Measurements from ENCODE around the gene LSM5.

LSM5 gene

DNA sequence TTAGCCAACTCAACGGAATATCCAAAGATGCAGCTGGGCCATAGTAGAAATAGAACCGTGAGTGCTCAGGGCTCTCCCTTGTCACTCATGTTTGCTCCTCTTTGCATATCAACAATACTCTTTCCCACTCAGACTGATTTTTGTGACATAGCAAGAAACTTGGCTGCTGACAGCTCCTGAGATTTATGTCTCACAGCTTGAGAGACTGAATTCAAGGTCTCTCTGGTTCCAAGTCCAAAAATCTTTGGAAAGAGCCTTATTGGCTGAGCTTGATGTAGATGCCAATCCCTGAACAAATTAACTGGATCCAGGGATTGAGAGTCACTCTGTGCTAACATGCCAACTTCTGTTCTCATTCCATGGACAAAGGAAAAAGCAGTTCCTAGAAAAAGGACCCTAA, 30.4 kb downstream of the LSM5 start:
- no peak for DNase-seq

DNA sequence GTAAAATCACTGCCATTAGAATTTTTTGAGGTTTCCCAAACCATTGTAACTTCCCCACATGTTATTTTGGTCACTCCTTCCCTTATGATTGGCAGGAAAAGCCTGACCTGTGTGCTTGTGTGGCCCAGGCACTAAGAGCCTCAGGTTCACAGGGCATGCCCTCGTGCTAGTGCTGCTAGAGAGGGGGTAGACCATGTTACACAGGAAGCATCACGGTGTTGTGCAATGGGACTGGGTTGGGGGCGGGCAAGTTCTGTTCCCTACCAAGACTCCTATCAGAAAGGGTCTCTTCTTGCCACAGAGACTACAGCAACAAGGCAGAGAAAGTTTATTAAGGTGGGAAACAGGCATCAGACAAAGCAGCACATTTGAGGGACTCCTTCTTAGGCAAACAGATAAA, 32.2 kb downstream of the LSM5 start:
- no peak for DNase-seq

DNA sequence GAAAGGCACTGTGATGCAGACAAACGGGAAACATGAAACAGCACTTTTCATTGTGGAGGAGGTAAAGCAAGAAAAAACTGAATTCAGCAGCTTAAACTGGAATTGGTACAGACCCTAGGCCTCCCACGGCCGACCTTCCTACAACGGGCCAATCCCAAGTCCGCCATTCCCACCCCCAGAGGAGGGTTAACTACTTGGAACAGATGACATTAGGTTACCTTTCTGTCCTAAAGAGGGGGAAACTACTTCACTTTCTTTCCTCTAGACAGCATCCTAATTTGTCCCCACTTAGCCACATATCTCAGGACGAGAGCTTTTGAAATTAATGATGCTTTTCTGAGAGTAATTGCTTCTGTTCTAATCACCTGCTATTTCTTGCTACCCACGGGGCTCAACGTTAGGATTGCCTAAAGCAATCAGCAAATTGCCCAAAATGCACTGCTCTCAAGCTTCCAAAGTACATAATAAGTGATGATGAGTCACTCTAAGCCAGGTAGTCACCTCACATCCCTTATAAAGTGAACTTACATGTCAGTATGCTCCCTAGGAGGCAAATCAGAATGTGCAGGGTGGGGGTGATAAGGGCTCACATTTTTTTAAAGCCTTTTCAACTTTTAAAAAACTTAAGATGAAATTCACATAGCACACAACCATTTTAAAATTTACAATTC, 36.7 kb downstream of the LSM5 start:
- DNase-seq = no peak

DNA sequence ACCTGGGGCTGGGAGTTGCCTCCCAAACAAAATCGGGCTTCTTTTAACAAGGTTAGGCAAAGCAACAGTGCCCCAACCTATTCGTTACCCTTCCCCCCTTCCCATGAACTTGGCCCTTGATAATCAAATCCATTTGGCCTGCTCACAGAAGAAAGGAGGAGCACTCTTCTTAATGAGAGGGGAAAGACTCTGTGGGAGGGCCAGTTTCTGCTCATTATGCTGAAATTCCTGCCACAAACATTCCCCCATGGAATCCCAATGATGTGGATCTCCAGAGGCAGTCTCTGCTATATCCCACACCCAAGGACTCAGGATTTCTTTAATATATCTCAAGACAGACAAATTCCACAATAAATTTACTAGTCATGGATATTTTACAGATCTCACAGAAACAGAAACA, 43.0 kb downstream of the LSM5 start:
- DNase-seq = no peak

DNA sequence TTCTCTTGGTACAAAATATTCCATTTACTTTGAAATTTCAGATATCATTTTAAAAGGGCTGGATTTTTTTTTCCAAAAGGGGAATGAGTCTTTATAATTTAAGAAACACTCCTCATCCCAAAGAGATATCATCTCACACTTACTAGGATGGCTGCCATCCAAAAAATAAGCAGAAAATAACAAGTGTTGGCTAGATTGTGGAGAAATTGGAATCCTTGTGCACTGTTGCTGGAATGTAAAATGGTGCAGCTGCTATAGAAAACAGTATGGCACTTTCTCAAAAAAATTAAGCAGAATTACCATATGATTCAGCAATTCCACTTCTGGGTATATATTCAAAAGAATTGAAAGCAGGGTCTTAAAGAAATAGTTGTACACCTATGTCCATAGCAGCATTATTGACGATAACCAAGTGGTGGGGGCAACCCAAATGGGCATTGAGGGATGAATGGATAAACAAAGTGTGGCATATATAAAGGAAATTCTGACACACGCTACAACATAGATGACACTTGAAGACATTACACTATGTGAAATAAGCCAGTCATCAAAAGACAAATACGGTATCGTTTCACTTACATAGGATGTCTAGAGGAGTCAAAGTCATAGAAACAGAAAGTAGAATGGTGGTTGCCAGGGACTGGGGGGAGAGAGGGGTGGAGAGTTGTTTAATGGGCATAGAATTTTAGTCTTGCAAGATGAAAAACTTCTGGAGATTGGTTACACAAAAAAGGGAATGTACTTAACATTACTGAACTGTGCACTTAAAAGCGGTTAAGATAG, 53.8 kb downstream of the LSM5 start:
- no peak for DNase-seq

Measured in inflammatory macrophage treated with lipopolysaccharide for 4 hours (primary cell).